COLO668 (cell line): ENCODE data around the gene PKP2.

ENCODE experiments used
- DNase-seq: peaks from one replicate; lab custom pipeline; 2025; ENCODE audit not compliant: unreplicated experiment; lab: John Stamatoyannopoulos, UW

PKP2 gene

GRCh38 chr12:32756476-32757066, 140.0 kb downstream of the PKP2 start:
- no peak for DNase-seq

- peak; percentile 90 for DNase-seq
Observed at GRCh38 chr12:32755654-32756475, 140.7 kb downstream of the PKP2 start, which contains the start of gene YARS2. Gene YARS2 (minus strand): TSS chr12:32755897. CDS start chr12:32755874, 23 bp downstream.

GRCh38 chr12:32755051-32755653, 141.4 kb downstream of the PKP2 start:
- DNase-seq = peak; percentile 83

- no peak for DNase-seq
Observed at GRCh38 chr12:32754111-32754510, 142.5 kb downstream of the PKP2 start.

- no peak for DNase-seq
Observed at GRCh38 chr12:32753605-32754004, 143.0 kb downstream of the PKP2 start.

- no peak for DNase-seq
Observed at GRCh38 chr12:32743264-32743663, 153.3 kb downstream of the PKP2 start.

GRCh38 chr12:32742133-32742532, 154.4 kb downstream of the PKP2 start:
- DNase-seq = no peak
